IPS-NIHi11 (cell line): ENCODE data around the gene NDUFS7.

Experiments used
- DNase-seq: peaks from one replicate; pipeline ENCODE4 v3.0.0; 2012; ENCODE audit warnings: mixed read lengths, low spot score

The NDUFS7 gene

DNA sequence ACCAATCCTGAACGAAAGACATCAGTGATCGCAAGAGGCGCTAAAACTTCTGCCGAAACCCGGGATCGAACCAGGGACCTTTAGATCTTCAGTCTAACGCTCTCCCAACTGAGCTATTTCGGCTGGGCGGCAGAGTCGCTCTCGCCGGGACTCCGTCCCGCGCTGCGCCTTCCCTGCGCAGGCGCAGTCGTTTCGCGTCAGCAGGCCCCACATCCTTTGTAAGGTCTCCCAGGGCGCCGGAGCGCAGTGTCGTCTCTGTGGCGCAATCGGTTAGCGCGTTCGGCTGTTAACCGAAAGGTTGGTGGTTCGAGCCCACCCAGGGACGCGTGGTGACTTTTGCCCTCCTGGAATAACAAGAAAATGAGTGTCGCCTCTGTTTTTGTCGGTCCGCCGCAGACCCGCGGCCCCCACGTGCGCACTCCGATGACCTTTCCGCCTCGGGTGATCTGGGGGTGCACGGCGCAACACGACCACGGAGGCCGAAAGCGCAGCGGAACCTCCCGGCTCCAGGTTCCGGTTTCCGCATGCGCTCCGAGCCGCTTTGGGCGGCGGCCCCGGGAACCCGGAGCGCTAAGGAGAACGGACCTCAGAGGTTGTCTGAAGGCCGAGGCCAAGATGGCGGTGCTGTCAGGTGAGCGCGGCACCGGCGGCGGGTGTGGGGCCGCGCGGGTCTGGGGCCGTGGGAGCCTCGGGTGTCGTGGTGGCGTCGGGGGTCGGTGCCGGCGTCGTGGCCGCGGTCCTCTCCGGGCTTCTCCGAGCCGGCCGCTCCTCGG lies at the start of gene NDUFS7:
TSS of gene NDUFS7 (plus strand) at position 596 of the 773 bp plus-strand sequence. CDS start at position 616, 20 bp downstream.
- DNase-seq: peak; percentile 84

- no peak for DNase-seq
These were observed 47.5 kb upstream of the NDUFS7 start for GRCh38 chr19:1336079-1336684.

GRCh38 chr19:1340681-1341469 lies 42.8 kb upstream of the NDUFS7 start:
- no peak for DNase-seq

DNA sequence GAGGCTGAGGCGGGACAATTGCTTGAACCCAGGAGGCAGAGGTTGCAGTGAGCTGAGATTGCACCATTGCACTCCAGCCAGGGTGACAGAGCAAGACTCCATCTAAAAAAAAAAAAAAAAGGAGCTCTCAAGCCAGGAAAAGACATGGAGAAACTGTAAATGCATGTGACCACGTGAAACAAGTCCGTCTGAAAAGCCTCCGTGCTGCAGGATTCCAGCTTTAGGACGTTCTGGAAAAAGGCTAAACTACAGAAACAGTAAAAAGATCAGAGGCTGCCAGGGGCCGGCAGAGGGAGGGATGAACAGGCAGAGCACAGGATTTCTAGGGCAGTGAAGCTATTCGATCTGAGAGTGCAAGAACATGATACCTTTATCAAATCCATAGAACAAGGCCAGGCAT lies 40.7 kb upstream of the NDUFS7 start:
- DNase-seq: no peak

GRCh38 chr19:1349211-1349610 lies 34.5 kb upstream of the NDUFS7 start:
- DNase-seq: no peak

DNA sequence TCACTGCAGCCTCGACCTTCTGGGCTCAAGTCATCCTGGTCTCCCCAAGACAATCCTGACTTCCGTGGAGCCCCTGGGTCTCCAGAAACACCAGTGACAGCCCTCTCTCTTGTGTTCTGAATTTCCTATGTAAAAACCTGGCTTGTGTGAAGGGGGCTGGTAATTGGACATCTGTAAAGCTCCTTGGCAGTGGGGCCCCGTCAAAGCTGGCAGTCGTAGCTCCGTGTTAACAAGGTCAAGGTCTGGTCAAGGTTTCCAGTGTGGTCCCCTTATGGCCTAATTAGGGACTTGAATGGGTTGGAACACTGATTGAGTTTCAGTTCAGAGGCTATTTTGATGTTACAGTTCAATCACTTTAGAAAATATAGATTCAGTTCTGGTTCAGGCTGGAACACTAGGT lies 32.8 kb upstream of the NDUFS7 start:
- DNase-seq: no peak

GRCh38 chr19:1351381-1351851 lies 32.3 kb upstream of the NDUFS7 start:
- DNase-seq: no peak

DNA sequence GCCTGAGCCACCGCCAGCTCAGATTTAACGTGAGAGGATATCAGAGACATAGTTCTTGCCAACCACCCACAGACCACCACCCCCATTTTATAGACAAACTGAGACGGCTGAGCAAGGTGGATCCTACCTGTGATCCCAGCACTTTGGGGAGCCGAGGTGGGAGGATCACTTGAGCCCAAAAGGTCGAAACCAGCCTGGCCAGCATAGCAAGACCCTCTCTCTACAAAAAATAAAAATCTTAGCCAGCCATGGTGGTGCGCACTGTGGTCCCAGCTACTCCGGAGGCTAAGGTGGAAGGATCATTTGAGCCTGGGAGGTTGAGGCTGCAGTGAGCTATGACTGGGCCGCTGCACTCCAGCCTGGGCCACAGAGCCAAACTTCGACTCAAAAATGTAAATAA lies 30.6 kb upstream of the NDUFS7 start:
- no peak for DNase-seq

- DNase-seq: no peak
These were observed 28.6 kb upstream of the NDUFS7 start for GRCh38 chr19:1354970-1355567.

DNA sequence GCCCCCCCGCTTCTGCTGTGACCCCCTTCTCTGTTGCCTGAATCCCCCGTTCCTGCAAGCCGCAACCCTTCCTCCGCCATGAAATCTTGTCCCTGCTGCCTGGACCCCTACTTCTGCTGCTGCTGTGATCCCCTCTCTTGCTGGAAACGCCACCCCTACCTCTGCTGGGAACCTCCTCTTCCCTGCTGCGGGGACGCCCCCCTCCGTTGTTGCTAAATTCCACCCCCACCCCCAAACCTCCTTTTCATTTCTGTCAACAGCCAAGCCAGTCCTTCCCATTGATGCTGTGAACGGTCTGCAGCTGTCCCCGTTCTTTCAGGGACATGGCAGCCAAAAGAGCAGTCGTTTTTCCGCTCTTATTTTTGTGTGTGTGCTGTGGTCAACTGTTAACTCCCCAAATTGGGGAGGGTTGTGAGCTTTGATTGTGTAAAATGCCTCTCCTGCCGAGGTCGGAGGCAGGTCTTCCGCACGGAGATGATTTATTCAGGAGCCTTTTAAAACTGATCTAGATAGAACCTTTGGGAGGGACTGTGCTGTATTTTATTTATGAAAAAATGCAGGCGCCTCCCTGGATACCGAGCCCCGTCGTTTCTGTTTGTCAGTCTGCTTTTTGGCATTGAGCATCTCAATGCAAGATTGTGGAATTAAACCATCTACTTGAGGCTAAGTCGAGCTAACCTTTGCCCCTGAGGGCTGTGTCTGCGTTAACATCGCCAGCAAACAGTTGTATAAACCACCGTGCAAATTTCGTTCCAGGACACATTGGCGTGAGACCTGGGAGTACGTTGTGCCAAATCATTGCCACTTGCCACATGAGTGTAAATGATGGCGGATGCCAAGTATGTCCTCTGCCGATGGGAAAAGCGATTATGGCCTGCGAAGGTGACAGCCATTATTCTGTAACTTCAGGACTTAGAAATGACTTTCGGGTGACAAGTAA lies 27.9 kb upstream of the NDUFS7 start:
- no peak for DNase-seq

GRCh38 chr19:1356508-1356865 lies 27.2 kb upstream of the NDUFS7 start:
- DNase-seq: no peak

DNA sequence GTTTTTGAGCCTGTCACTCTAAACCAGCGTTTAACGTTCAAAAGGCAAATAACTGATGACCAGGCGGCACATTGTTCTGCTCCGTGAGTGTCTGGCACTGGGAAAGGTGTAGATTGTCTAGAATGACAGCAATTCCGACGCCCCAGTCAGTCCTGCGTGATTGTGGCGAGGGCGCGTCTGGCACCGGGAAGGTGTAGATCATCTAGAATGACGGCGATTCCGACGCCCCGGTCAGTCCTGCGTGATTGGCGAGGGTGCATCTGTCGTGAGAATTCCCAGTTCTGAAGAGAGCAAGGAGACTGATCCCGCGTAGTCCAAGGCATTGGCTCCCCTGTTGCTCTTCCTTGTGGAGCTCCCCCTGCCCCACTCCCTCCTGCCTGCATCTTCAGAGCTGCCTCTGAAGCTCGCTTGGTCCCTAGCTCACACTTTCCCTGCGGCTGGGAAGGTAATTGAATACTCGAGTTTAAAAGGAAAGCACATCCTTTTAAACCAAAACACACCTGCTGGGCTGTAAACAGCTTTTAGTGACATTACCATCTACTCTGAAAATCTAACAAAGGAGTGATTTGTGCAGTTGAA lies 26.1 kb upstream of the NDUFS7 start:
- no peak for DNase-seq

- no peak for DNase-seq
These were observed 23.4 kb upstream of the NDUFS7 start for GRCh38 chr19:1360126-1360817.

- DNase-seq: peak; percentile 53
These were observed 22.8 kb upstream of the NDUFS7 start for GRCh38 chr19:1360818-1361461.

DNA sequence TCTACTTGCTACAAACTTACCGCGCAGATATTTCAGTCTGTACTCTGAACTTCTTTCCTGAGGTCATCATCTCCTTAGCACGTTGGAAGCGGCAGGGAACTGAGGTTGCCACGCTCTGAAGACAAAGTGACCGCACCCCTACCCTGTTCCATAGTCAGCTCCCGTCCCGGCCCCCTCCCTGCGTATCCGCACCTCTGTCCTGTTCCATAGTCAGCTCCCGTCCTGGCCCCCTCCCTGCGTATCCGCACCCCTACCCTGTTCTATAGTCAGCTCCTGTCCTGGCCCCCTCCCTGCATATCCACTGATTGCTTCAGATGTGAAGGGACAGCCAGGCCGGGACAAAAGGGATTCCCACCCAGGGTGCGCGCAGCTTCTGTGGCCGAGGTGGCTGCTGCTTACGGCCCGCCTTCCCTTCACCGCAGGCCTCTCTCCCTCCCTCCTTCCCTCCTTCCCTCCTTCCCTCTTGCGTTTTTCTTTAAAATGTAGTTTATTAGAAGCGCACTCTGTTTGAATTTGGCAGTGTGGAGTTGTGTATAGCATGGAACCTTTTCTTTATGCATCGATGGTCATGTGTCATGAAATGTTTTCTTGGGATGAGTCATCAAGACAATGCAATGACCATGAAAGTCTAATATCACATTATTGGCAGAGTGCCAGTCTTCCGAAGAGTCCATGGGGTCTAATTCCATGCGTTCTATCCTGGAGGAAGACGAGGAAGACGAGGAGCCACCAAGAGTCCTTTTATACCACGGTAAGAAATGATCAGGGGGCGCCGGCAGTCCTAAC lies 21.9 kb upstream of the NDUFS7 start:
- no peak for DNase-seq

- no peak for DNase-seq
These were observed 21.1 kb upstream of the NDUFS7 start for GRCh38 chr19:1362387-1363257.

DNA sequence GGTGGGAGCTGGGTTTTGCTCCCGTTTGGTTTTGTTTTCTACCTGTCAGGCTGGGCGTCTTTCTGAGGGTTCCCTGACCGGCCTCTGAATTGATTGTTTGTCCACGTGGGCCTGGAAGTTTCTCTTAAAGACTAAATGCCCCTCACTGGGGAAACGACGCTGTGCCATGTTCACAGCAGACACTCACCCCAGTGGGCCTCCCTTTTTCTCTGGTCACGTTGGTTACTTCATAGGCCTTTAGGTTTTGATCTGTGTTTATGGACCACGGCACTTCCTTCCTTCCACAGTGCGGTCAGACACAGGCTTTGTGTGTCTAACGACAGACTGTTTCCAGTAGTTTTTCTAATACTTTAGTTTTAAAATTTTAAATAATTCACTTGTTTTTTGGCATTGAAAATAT lies 20.1 kb upstream of the NDUFS7 start:
- no peak for DNase-seq

DNA sequence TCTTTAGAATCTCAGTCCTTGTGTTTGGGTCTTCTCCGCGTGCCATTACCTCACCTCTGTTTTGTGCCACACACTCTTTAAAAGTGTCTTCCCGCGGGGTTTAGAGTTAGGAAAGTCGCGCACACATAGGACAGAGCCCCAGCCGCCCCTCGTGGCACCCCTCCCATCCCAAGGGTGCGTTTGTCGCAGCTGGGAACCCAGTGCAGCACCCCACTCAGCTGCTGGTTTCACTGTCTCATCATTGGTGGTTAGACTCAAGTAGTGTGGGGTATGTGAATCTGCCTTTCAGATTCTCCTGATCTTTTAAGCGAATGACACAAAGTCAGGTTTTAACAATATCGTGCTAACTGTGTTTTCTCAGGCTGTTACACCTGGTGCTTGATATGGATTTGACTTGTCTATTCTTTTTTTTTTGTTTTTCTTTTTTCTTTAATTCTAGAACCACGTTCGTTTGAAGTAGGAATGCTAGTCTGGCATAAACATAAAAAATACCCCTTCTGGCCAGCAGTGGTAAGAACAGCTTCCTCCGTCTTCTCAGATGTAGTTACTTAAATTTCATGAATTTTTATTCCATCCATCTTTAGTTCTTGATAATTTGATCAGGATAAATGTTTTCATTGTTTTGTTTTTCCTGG lies 19.5 kb upstream of the NDUFS7 start:
- no peak for DNase-seq
